ENCODE data around the gene RRP36. TPM values are rescaled to one million over a fixed set of nuclear protein-coding genes. Genes with fewer than 3 reads are reported as not detected.

RRP36 gene
- total RNA-seq, 1 experiment from 2014 or later: 72.8 TPM

- peaks cover 27% of the 10 kb centered on the region for H3K4me1 Mint-ChIP-seq (ENCODE audit: insufficient read depth, unreplicated experiment)
- peak overlapping the region; percentile 98 for H3K27ac Mint-ChIP-seq (ENCODE audit: low read depth, unreplicated experiment)
- peak overlapping the region; percentile 96 for H3K4me3 Mint-ChIP-seq (ENCODE audit: unreplicated experiment)
- DNase-seq (ENCODE audit: unreplicated experiment): no peak
- no peaks in the 10 kb centered on the region for H3K9me3 Mint-ChIP-seq (ENCODE audit: unreplicated experiment)
- POLR2A ChIA-PET: interaction anchor here (0.8 to 5.0 kb wide), 5 partner anchors 10 to 375 kb away, joined by 3 to 53 read pairs (median 6); partner anchors contain the start of genes ABCC10, KLHDC3 and MEA1
- no peak for TF ChIP-seq CTCF (IDR thresholded peaks at IDR 0.05; ENCODE audit: unreplicated experiment)
- H3K27me3 Mint-ChIP-seq (ENCODE audit: insufficient read depth, unreplicated experiment): no peaks in the 10 kb centered on the region
- CTCF ChIA-PET: interaction anchor here (0.6 to 0.7 kb wide), 2 partner anchors 106 to 394 kb away, joined by 4 to 5 read pairs; no protein-coding TSS in a partner anchor
- H3K36me3 Mint-ChIP-seq (ENCODE audit: insufficient read depth, unreplicated experiment): peaks cover 61% of the 10 kb centered on the region
- no TSS peak for BruUV-seq (replicated peaks)
- intact Hi-C loops (cut with micrococcal nuclease): loop anchor here (5.0 kb wide), 1 partner anchor 40 kb away; the partner anchor contains the start of genes KLHDC3 and MEA1
These were observed 30.9 kb downstream of the RRP36 start for GRCh38 chr6:43052225-43052841.

- ChIA-PET POLR2A (interaction anchor here (0.9 to 5.0 kb wide), 16 partner anchors 8 to 163 kb away, joined by 3 to 53 read pairs (median 9); partner anchors contain the start of genes CNPY3, KLHDC3, MEA1 and PEX6), CTCF (interaction anchor here (0.6 to 1.8 kb wide), 3 partner anchors 38 to 281 kb away, joined by 3 to 5 read pairs (median 4); no protein-coding TSS in a partner anchor)
- Mint-ChIP-seq H3K4me1 (ENCODE audit: insufficient read depth, unreplicated experiment) (peaks cover 30% of the 10 kb centered on the region), H3K36me3 (ENCODE audit: insufficient read depth, unreplicated experiment) (peaks cover 65% of the 10 kb centered on the region), H3K4me3 (ENCODE audit: unreplicated experiment) (peak overlapping the region; percentile 96), H3K27me3 (ENCODE audit: insufficient read depth, unreplicated experiment) (no peaks in the 10 kb centered on the region), H3K27ac (ENCODE audit: low read depth, unreplicated experiment) (peak overlapping the region; percentile 98), H3K9me3 (ENCODE audit: unreplicated experiment) (no peaks in the 10 kb centered on the region)
- TF ChIP-seq CTCF (IDR thresholded peaks at IDR 0.05; ENCODE audit: unreplicated experiment): no peak
- DNase-seq (ENCODE audit: unreplicated experiment): peak; percentile 6
- BruUV-seq (replicated peaks): TSS peak; percentile 12
- intact Hi-C loops (cut with micrococcal nuclease): loop anchor here (5.0 kb wide), 1 partner anchor 41 kb away; the partner anchor contains the start of genes KLHDC3 and MEA1
These were observed 31.6 kb downstream of the RRP36 start for GRCh38 chr6:43052842-43053544.

- intact Hi-C loops (cut with micrococcal nuclease): loop anchor here (5.0 kb wide), 1 partner anchor 41 kb away; the partner anchor contains the start of genes KLHDC3 and MEA1
- peak within 1 kb of the TSS; percentile 96 for H3K4me3 Mint-ChIP-seq (ENCODE audit: unreplicated experiment)
- peak within 1 kb of the TSS; percentile 98 for H3K27ac Mint-ChIP-seq (ENCODE audit: low read depth, unreplicated experiment)
- H3K27me3 Mint-ChIP-seq (ENCODE audit: insufficient read depth, unreplicated experiment): no peaks in the 10 kb centered on the region
- H3K36me3 Mint-ChIP-seq (ENCODE audit: insufficient read depth, unreplicated experiment): peaks cover 59% of the 10 kb centered on the region
- ChIA-PET CTCF (interaction anchor here (0.6 to 1.8 kb wide), 5 partner anchors 20 to 281 kb away, joined by 3 to 6 read pairs (median 4); no protein-coding TSS in a partner anchor), POLR2A (interaction anchor here (0.6 to 5.0 kb wide), 20 partner anchors 9 to 426 kb away, joined by 3 to 53 read pairs (median 6); partner anchors contain the start of genes CNPY3, CUL9, KLHDC3 and MEA1)
- H3K9me3 Mint-ChIP-seq (ENCODE audit: unreplicated experiment): no peaks in the 10 kb centered on the region
- no TSS peak for BruUV-seq (replicated peaks)
- no peak for TF ChIP-seq CTCF (IDR thresholded peaks at IDR 0.05; ENCODE audit: unreplicated experiment)
- peaks cover 36% of the 10 kb centered on the region for H3K4me1 Mint-ChIP-seq (ENCODE audit: insufficient read depth, unreplicated experiment)
- peak; percentile 97 for DNase-seq (ENCODE audit: unreplicated experiment)
These were observed 32.3 kb downstream of the RRP36 start, which contains the start of gene CUL7 for GRCh38 chr6:43053545-43054205. CUL7 (minus strand) TSS chr6:43053851; CDS start chr6:43052788, 1,063 bp downstream.

Data from MCF 10A (cell line).